ENCODE measurements around the gene TIAM2. TPM values are rescaled to one million over a fixed set of nuclear protein-coding genes. Genes with fewer than 3 reads are reported as not detected.

TIAM2 gene
- total and polyA plus RNA-seq, 2 experiments from 2014 or later = 14.2 to 24.4 TPM

GRCh38 chr6:155103816-155104366, 108.8 kb downstream of the TIAM2 start (continued):
- TF ChIP-seq ZNF462 (CRISPR knock-in tag; IDR thresholded peaks at IDR 0.05) = no peak

GRCh38 chr6:155106456-155107115, 111.5 kb downstream of the TIAM2 start:
- no peaks in the 10 kb centered on the region for H3K36me3 Mint-ChIP-seq (ENCODE audit: low read depth)
- Histone ChIP-seq H3K27me3 (ENCODE audit: insufficient read depth) (no peaks in the 10 kb centered on the region), H3K4me2 (no peak overlapping the region), H2AFZ (no peak overlapping the region), H3K9me2 (ENCODE audit: insufficient read depth) (no peaks in the 10 kb centered on the region), H4K20me1 (replicated peaks; ENCODE audit: insufficient read depth) (no peaks in the 10 kb centered on the region), H3F3A (replicated peaks; ENCODE audit: low read depth) (0 out of 2 replicates have a peak, but pooled peaks cover 4% of the 10 kb centered on the region), H3K4me3 (no peak overlapping the region), H3K4me1 (ENCODE audit: insufficient read depth) (peaks cover 25% of the 10 kb centered on the region), H3K36me3 (ENCODE audit: insufficient read depth) (no peaks in the 10 kb centered on the region), H3K79me2 (replicated peaks; ENCODE audit: insufficient read depth) (no peaks in the 10 kb centered on the region; the same call in 1 of the 2 replicates), H3K27ac (ENCODE audit: low read depth) (0 out of 2 replicates have a peak overlapping the region, but pooled peaks have one; percentile 20)
- peak overlapping the region; percentile 68; the same call in 1 of the 2 replicates for H3K27ac Mint-ChIP-seq
- no peak overlapping the region for H3K4me3 Mint-ChIP-seq
- H3K27me3 Mint-ChIP-seq (ENCODE audit: insufficient read depth, low read depth, poor library complexity) = peaks cover 3% of the 10 kb centered on the region
- DNase-seq (ENCODE audit: low spot score) = no peak
- peak; percentile 29; the same call in 2 of the 3 replicates for ATAC-seq
- no peaks in the 10 kb centered on the region for H3K9me3 Mint-ChIP-seq
- peaks cover 25% of the 10 kb centered on the region for H3K4me1 Mint-ChIP-seq
- TF ChIP-seq EZH2phosphoT487 (IDR thresholded peaks at IDR 0.05; ENCODE audit: unreplicated experiment) (no peak), CREB1 (CRISPR knock-in tag; IDR thresholded peaks at IDR 0.05; ENCODE audit: low read depth) (no peak), ZNF331 (CRISPR knock-in tag; IDR thresholded peaks at IDR 0.05; ENCODE audit: low read depth) (no peak), REST (IDR thresholded peaks at IDR 0.05; ENCODE audit: unreplicated experiment) (no peak), ETS1 (IDR thresholded peaks at IDR 0.05) (no peak), NANOG (IDR thresholded peaks at IDR 0.05; ENCODE audit: borderline replicate concordance) (no peak), JUNB (IDR thresholded peaks at IDR 0.05; ENCODE audit: unreplicated experiment) (no peak), EZH2 (IDR thresholded peaks at IDR 0.05; ENCODE audit: low read depth, unreplicated experiment) (no peak), CTCF (conservative IDR thresholded peaks at IDR 0.05; ENCODE audit: low read depth in 2 of 2) (no peak), ZNF114 (CRISPR knock-in tag; IDR thresholded peaks at IDR 0.05) (no peak)
